ENCODE data around the gene ASB9. TPM values are rescaled to one million over a fixed set of nuclear protein-coding genes. Genes with fewer than 3 reads are reported as not detected.
"Not testable (repeated sequence)": the region's sequence is repeated elsewhere in the genome, so short reads cannot be mapped to it uniquely, and the experiment has no call there.

The ASB9 gene
- total RNA-seq, 2 donors from 2014 or later: 1.2 to 2.5 TPM

DNA sequence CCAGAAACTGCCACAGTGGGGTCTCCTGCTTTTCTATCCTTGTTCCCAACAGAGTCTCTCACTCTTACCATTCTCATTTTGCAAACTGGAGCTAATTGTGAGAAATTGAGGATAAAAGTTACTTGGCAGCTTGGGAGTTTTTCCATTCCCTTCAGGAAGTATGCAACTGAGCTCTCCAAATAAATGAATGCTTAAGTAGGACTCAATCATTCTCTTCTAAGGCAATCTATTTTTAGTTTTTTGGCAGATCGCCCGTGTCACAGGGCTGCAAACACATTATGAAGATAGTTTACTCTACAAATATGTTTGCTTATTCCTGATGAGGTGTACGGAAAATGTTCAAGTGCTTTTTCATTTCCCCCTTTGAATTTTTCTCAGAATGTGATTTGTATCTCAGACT is 40.2 kb upstream of the ASB9 start:
- Histone ChIP-seq H3K27ac (peak overlapping the region in 1 of 2 donors; percentile 44), H3K4me1 (ENCODE audit: control insufficient read depth in 1 of 2, low read depth in 2 of 2) (no peaks in the 10 kb centered on the region), H3K9me3 (no peaks in the 10 kb centered on the region), H3K4me3 (no peak overlapping the region), H3K27me3 (replicated peaks; ENCODE audit: insufficient read depth) (no peaks in the 10 kb centered on the region), H3K36me3 (no peaks in the 10 kb centered on the region)
- ATAC-seq (ENCODE audit: insufficient number of reproducible peaks, low FRiP score, low read depth) (no peak), DNase-seq (ENCODE audit: low spot score) (peak; percentile 8)
- TF ChIP-seq, protein P1, sequence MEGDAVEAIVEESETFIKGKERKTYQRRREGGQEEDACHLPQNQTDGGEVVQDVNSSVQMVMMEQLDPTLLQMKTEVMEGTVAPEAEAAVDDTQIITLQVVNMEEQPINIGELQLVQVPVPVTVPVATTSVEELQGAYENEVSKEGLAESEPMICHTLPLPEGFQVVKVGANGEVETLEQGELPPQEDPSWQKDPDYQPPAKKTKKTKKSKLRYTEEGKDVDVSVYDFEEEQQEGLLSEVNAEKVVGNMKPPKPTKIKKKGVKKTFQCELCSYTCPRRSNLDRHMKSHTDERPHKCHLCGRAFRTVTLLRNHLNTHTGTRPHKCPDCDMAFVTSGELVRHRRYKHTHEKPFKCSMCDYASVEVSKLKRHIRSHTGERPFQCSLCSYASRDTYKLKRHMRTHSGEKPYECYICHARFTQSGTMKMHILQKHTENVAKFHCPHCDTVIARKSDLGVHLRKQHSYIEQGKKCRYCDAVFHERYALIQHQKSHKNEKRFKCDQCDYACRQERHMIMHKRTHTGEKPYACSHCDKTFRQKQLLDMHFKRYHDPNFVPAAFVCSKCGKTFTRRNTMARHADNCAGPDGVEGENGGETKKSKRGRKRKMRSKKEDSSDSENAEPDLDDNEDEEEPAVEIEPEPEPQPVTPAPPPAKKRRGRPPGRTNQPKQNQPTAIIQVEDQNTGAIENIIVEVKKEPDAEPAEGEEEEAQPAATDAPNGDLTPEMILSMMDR (IDR thresholded peaks at IDR 0.05): no peak

DNA sequence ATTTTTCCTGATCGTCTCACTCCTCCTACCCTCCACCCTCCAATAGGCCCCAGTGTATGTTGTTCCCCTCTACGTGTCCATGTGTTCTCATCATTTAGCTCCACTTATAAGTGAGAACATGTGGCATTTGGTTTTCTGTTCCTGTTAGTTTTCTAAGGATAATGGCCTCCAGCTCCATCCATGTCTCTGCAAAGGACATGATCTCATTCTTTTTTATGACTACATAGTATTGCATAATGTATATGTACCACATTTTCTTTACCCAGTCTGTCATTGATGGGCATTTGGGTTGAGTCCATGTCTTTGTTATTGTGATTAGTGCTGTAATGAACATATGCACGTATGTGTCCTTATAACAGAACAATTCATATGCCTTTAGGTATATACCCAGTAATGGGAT is 36.0 kb upstream of the ASB9 start:
- H3K27ac ChIP-seq; H3K9me3 ChIP-seq; DNase-seq (ENCODE audit: low spot score); H3K4me1 ChIP-seq (ENCODE audit: control insufficient read depth in 1 of 2, low read depth in 2 of 2); H3K36me3 ChIP-seq; ATAC-seq (ENCODE audit: insufficient number of reproducible peaks, low FRiP score, low read depth); H3K4me3 ChIP-seq; H3K27me3 ChIP-seq (replicated peaks; ENCODE audit: insufficient read depth): not testable (repeated sequence)

DNA sequence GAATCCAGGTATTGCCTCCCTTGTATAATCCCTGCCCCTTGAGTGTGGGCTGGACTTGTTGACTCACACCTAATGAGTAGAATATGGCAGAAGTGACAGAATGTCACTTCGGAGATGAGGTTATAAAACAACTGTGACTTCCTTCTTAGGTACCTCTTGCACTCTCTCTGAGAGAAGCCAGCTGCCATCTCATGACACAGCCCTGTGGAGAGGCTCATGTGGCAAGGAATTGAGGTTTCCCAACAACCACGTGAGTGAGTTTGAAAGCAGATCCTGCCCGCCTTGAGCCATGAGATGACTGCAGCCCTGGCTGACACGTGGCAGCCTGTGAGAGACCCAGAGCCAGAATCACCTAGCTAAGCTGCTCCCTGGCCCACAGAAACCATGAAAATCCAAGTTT is 32.0 kb upstream of the ASB9 start:
- ATAC-seq (ENCODE audit: insufficient number of reproducible peaks, low FRiP score, low read depth) (no peak), DNase-seq (ENCODE audit: low spot score) (peak; percentile 3)
- no peaks in the 10 kb centered on the region for H3K27me3 ChIP-seq (replicated peaks; ENCODE audit: insufficient read depth)
- no peaks in the 10 kb centered on the region for H3K4me1 ChIP-seq (ENCODE audit: control insufficient read depth in 1 of 2, low read depth in 2 of 2)
- no peak overlapping the region for H3K27ac ChIP-seq
- no peak overlapping the region for H3K4me3 ChIP-seq
- no peaks in the 10 kb centered on the region for H3K36me3 ChIP-seq
- TF ChIP-seq, protein P1 (IDR thresholded peaks at IDR 0.05): no peak
- no peaks in the 10 kb centered on the region for H3K9me3 ChIP-seq

DNA sequence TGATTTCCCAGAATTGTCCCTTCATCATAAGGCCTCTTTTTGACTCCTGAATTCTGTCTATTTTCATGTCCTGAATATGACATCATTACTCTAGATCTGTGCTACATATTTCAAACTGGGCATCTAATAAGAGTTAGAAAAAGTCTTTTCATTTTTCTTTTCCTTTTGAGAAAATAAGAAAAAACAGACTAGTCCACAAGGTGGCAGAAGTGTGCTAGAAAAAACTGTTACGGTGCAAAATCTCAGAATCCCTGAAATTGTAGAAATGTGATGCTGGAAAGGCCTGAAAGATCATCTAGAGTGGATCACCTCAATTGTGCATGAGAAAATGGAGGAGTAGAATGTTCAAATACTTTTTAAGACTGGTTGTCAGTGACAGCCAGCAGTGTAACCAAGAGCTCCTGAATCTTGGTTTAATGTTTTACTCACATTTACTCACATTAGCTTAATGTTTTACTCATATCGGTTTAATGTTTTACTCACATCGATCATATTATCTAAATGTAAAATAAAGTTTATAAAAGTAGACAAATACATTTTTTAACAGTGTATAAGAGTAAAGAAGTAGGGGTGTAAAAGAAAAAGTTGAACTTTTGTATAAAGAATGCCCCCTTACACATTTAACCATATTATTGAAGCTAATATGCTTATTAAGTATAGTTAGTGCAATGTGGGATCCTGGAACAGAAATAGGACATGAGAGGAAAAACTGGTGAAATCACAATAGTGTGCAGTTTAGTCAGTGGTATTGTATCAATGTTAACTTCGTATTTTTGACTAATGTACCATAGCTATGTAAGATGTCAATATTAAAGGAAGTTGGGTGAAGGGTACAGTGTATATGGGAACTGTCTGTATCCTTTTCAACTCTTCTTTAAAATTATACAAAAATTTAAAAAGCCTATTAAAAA is 30.3 kb upstream of the ASB9 start:
- no peaks in the 10 kb centered on the region for H3K4me1 ChIP-seq (ENCODE audit: control insufficient read depth in 1 of 2, low read depth in 2 of 2)

DNA sequence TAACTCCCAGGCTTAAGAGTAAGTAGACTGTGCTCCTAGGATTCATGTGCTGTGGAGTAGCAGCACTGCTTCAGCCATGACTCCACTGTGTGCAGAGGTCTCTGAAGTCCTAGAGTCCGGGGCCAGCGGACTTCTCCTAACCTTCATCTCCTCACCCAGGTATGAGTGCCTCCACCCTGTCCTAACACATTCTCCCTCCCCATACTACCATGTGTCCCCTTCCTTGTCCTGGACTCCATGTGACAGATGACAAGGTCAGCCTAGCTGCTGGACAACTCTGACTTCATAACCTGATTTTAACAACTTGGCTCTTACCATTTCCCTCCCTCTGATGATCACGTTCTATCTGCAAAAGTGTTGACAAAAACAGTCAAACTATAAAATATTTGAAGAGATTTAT is 28.9 kb upstream of the ASB9 start:
- Histone ChIP-seq H3K9me3 (no peaks in the 10 kb centered on the region), H3K4me1 (ENCODE audit: control insufficient read depth in 1 of 2, low read depth in 2 of 2) (no peaks in the 10 kb centered on the region), H3K27ac (peak overlapping the region in 1 of 2 donors; percentile 26), H3K27me3 (replicated peaks; ENCODE audit: insufficient read depth) (no peaks in the 10 kb centered on the region), H3K4me3 (no peak overlapping the region), H3K36me3 (no peaks in the 10 kb centered on the region)
- TF ChIP-seq, protein P1 (IDR thresholded peaks at IDR 0.05): no peak
- DNase-seq (ENCODE audit: low spot score) (no peak), ATAC-seq (ENCODE audit: insufficient number of reproducible peaks, low FRiP score, low read depth) (no peak)

More for the DNA sequence above, 30.3 kb upstream of the ASB9 start:
- no peak for ATAC-seq (ENCODE audit: insufficient number of reproducible peaks, low FRiP score, low read depth)
- Histone ChIP-seq H3K27me3 (replicated peaks; ENCODE audit: insufficient read depth) (no peaks in the 10 kb centered on the region), H3K27ac (no peak overlapping the region), H3K9me3 (no peaks in the 10 kb centered on the region), H3K4me3 (no peak overlapping the region), H3K36me3 (no peaks in the 10 kb centered on the region)
- DNase-seq (ENCODE audit: low spot score): no peak
- TF ChIP-seq, protein P1 (IDR thresholded peaks at IDR 0.05): peak; percentile 31

Data from thoracic aorta (tissue), 2 donors.